HEK293 (cell line): ENCODE measurements around the gene CDHR5.

Source experiments
- CTCF ChIA-PET: fragments of 350-600 bp; formaldehyde crosslinking; extraction: SDS; loops from one replicate; lab custom pipeline; 2021; ENCODE audit warnings: antibody characterized with exemption; lab: Yijun Ruan, JAX
- POLR2A ChIA-PET: fragments of 300-600 bp; formaldehyde crosslinking; extraction: SDS; loops from one replicate; lab custom pipeline; 2020; ENCODE audit warnings: antibody characterized with exemption, inconsistent platforms; lab: Yijun Ruan, JAX
- H3K27ac ChIP-seq: fragments of 200-500 bp; sonication (Bioruptor generic); 2 replicates; pipeline ENCODE4 v1.5.1; 2014; ENCODE audit warnings: low read depth, low read length, control low read depth, inconsistent platforms; ENCODE audit errors: extremely low read depth
- H3K36me3 ChIP-seq, 2 experiments: fragments of 200-500 bp in 1 of 2; sonication (Bioruptor generic) in 1 of 2; 1 replicate in 1 of 2; 2 replicates in 1 of 2; pipeline ENCODE4 v1.5.1; 2014 to 2017; ENCODE audit warnings: inconsistent platforms in 2 of 2, low read length in 2 of 2; ENCODE audit not compliant: control insufficient read depth in 2 of 2, insufficient read depth in 1 of 2
- H3K4me1 ChIP-seq: fragments of 200-500 bp; sonication (Bioruptor generic); 2 replicates; pipeline ENCODE4 v1.5.1; 2014; ENCODE audit warnings: mild to moderate bottlenecking, low read length, inconsistent platforms; ENCODE audit not compliant: control insufficient read depth, insufficient read depth
- H3K4me3 ChIP-seq: 2 replicates; pipeline ENCODE4 v1.5.1; 2011; ENCODE audit warnings: low read depth, mild to moderate bottlenecking, control low read depth, low read length, moderate library complexity
- H3K9me3 ChIP-seq: fragments of 200-500 bp; sonication (Bioruptor generic); 2 replicates; pipeline ENCODE4 v1.5.1; 2014; ENCODE audit warnings: low read depth, low read length, inconsistent platforms; ENCODE audit not compliant: control insufficient read depth, insufficient read depth
- OSR2 ChIP-seq: fragments of 450-650 bp; formaldehyde crosslinking; IDR thresholded peaks from 2 replicates; pipeline ENCODE4 v1.5.1; 2016; ENCODE audit warnings: missing biosample characterization, missing genetic modification characterization
- RBAK ChIP-seq: fragments of 450-650 bp; formaldehyde crosslinking; IDR thresholded peaks from 2 replicates; pipeline ENCODE4 v1.5.1; 2016; ENCODE audit warnings: missing biosample characterization, missing genetic modification characterization
- TCF7L2 ChIP-seq: IDR thresholded peaks from 2 replicates; pipeline ENCODE4 v1.6.1; 2011; ENCODE audit warnings: low read depth, mild to moderate bottlenecking, inconsistent platforms, low read length, moderate library complexity, borderline replicate concordance
- YY1 ChIP-seq: fragments of 450-650 bp; formaldehyde crosslinking; IDR thresholded peaks from 2 replicates; pipeline ENCODE4 v1.5.1; 2018; ENCODE audit warnings: missing biosample characterization, missing genetic modification characterization
- ZNF112 ChIP-seq: fragments of 450-650 bp; formaldehyde crosslinking; IDR thresholded peaks from 2 replicates; pipeline ENCODE4 v1.5.0; 2017; ENCODE audit warnings: missing biosample characterization, missing genetic modification characterization
- ZNF350 ChIP-seq: fragments of 450-650 bp; formaldehyde crosslinking; IDR thresholded peaks from 2 replicates; pipeline ENCODE4 v1.5.0; 2017; ENCODE audit warnings: missing biosample characterization, mild to moderate bottlenecking, missing genetic modification characterization
- ZNF416 ChIP-seq: fragments of 450-650 bp; formaldehyde crosslinking; IDR thresholded peaks from 2 replicates; pipeline ENCODE4 v1.5.1; 2016; ENCODE audit warnings: missing biosample characterization, missing genetic modification characterization
- ZNF610 ChIP-seq: fragments of 450-650 bp; formaldehyde crosslinking; IDR thresholded peaks from 2 replicates; pipeline ENCODE4 v1.5.1; 2016; ENCODE audit warnings: missing biosample characterization, missing genetic modification characterization, borderline replicate concordance
- ZNF629 ChIP-seq: fragments of 450-650 bp; formaldehyde crosslinking; IDR thresholded peaks from 2 replicates; pipeline ENCODE4 v1.5.1; 2017; ENCODE audit warnings: missing biosample characterization, missing genetic modification characterization
- TF ChIP-seq, protein P1 (sequence below): fragments of 450-650 bp; formaldehyde crosslinking; IDR thresholded peaks from 2 replicates; pipeline ENCODE4 v1.5.1; 2016; ENCODE audit warnings: missing biosample characterization, missing genetic modification characterization, borderline replicate concordance
- TF ChIP-seq, protein P2 (sequence below): fragments of 450-650 bp; IDR thresholded peaks from 2 replicates; pipeline ENCODE4 v1.5.1; 2018; ENCODE audit warnings: missing biosample characterization, missing genetic modification characterization
- TF ChIP-seq, protein P3 (sequence below): fragments of 450-650 bp; formaldehyde crosslinking; IDR thresholded peaks from 2 replicates; pipeline ENCODE4 v1.5.1; 2016; ENCODE audit warnings: missing biosample characterization, missing genetic modification characterization
- TF ChIP-seq, protein P4 (sequence below): fragments of 450-650 bp; formaldehyde crosslinking; IDR thresholded peaks from 2 replicates; pipeline ENCODE4 v1.5.1; 2016; ENCODE audit warnings: missing biosample characterization, missing genetic modification characterization, low read depth
- TF ChIP-seq, protein P5 (sequence below): fragments of 450-650 bp; formaldehyde crosslinking; IDR thresholded peaks from 2 replicates; pipeline ENCODE4 v1.5.1; 2016; ENCODE audit warnings: missing biosample characterization, missing genetic modification characterization, borderline replicate concordance

Gene CDHR5

DNA sequence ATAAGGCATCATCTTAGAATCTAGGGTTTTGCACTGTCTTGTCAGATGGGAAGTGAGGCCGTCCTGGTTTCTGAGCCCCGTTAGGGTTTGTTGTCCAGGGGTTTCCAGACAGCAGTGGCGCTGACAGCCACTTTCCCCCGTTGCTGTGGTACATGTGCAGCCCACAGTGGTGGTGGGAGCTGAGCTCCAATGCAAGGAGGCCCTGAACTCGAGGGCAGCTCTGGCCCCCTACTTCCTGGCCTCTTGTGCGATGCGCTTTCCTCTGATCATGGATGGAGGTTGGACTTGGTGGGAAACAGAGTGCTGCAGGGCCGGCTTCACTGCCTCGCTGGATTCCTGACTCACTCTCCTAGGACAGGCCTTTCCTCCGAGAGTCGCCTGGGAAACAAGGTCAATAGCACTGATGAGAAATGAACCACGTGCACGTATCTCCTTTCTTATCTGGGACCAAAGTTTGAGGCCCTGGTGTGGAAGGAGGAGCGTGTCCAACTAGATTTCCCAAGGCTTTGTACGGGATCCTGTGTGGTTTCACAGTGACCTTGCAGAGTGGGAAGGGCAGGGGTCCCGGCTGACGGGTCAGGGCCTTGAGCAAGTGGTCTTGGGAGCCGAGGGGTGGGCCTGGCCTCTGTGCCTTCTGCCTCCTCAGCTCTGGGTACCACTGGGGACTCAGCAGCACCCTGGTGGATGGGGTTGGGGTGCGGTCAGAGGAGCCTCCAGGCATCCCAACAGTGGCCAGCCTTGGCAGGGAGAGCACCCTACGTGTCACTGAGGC lies 44.7 kb downstream of the CDHR5 start:
- peaks cover 3 to 56% of the 10 kb centered on the region in 2 experiments; a peak in 2 of 3 replicates for H3K36me3 ChIP-seq
- no peaks in the 10 kb centered on the region for H3K9me3 ChIP-seq
- peaks cover 5% of the 10 kb centered on the region for H3K4me1 ChIP-seq
- TF ChIP-seq ZNF629 (tag by site-specific recombination) = no peak
- no peak for TF ChIP-seq TCF7L2
- TF ChIP-seq ZNF416 (tag by site-specific recombination) = no peak
- no peak for TF ChIP-seq OSR2 (tag by site-specific recombination)
- TF ChIP-seq, protein P1, sequence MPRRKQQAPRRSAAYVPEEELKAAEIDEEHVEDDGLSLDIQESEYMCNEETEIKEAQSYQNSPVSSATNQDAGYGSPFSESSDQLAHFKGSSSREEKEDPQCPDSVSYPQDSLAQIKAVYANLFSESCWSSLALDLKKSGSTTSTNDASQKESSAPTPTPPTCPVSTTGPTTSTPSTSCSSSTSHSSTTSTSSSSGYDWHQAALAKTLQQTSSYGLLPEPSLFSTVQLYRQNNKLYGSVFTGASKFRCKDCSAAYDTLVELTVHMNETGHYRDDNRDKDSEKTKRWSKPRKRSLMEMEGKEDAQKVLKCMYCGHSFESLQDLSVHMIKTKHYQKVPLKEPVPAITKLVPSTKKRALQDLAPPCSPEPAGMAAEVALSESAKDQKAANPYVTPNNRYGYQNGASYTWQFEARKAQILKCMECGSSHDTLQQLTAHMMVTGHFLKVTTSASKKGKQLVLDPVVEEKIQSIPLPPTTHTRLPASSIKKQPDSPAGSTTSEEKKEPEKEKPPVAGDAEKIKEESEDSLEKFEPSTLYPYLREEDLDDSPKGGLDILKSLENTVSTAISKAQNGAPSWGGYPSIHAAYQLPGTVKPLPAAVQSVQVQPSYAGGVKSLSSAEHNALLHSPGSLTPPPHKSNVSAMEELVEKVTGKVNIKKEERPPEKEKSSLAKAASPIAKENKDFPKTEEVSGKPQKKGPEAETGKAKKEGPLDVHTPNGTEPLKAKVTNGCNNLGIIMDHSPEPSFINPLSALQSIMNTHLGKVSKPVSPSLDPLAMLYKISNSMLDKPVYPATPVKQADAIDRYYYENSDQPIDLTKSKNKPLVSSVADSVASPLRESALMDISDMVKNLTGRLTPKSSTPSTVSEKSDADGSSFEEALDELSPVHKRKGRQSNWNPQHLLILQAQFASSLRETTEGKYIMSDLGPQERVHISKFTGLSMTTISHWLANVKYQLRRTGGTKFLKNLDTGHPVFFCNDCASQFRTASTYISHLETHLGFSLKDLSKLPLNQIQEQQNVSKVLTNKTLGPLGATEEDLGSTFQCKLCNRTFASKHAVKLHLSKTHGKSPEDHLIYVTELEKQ (tag by site-specific recombination) = no peak
- no peak for TF ChIP-seq ZNF350 (tag by site-specific recombination)
- TF ChIP-seq ZNF610 (tag by site-specific recombination) = no peak
- TF ChIP-seq, protein P2, sequence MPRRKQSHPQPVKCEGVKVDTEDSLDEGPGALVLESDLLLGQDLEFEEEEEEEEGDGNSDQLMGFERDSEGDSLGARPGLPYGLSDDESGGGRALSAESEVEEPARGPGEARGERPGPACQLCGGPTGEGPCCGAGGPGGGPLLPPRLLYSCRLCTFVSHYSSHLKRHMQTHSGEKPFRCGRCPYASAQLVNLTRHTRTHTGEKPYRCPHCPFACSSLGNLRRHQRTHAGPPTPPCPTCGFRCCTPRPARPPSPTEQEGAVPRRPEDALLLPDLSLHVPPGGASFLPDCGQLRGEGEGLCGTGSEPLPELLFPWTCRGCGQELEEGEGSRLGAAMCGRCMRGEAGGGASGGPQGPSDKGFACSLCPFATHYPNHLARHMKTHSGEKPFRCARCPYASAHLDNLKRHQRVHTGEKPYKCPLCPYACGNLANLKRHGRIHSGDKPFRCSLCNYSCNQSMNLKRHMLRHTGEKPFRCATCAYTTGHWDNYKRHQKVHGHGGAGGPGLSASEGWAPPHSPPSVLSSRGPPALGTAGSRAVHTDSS = no peak
- TF ChIP-seq, protein P3, sequence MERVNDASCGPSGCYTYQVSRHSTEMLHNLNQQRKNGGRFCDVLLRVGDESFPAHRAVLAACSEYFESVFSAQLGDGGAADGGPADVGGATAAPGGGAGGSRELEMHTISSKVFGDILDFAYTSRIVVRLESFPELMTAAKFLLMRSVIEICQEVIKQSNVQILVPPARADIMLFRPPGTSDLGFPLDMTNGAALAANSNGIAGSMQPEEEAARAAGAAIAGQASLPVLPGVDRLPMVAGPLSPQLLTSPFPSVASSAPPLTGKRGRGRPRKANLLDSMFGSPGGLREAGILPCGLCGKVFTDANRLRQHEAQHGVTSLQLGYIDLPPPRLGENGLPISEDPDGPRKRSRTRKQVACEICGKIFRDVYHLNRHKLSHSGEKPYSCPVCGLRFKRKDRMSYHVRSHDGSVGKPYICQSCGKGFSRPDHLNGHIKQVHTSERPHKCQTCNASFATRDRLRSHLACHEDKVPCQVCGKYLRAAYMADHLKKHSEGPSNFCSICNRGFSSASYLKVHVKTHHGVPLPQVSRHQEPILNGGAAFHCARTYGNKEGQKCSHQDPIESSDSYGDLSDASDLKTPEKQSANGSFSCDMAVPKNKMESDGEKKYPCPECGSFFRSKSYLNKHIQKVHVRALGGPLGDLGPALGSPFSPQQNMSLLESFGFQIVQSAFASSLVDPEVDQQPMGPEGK (tag by site-specific recombination) = no peak
- TF ChIP-seq, protein P4, sequence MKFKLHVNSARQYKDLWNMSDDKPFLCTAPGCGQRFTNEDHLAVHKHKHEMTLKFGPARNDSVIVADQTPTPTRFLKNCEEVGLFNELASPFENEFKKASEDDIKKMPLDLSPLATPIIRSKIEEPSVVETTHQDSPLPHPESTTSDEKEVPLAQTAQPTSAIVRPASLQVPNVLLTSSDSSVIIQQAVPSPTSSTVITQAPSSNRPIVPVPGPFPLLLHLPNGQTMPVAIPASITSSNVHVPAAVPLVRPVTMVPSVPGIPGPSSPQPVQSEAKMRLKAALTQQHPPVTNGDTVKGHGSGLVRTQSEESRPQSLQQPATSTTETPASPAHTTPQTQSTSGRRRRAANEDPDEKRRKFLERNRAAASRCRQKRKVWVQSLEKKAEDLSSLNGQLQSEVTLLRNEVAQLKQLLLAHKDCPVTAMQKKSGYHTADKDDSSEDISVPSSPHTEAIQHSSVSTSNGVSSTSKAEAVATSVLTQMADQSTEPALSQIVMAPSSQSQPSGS (tag by site-specific recombination) = no peak
- TF ChIP-seq, protein P5, sequence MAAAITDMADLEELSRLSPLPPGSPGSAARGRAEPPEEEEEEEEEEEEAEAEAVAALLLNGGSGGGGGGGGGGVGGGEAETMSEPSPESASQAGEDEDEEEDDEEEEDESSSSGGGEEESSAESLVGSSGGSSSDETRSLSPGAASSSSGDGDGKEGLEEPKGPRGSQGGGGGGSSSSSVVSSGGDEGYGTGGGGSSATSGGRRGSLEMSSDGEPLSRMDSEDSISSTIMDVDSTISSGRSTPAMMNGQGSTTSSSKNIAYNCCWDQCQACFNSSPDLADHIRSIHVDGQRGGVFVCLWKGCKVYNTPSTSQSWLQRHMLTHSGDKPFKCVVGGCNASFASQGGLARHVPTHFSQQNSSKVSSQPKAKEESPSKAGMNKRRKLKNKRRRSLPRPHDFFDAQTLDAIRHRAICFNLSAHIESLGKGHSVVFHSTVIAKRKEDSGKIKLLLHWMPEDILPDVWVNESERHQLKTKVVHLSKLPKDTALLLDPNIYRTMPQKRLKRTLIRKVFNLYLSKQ (tag by site-specific recombination) = no peak
- TF ChIP-seq RBAK (tag by site-specific recombination) = no peak
- TF ChIP-seq ZNF112 (tag by site-specific recombination) = no peak
- no peak for TF ChIP-seq YY1 (tag by site-specific recombination)
- ChIA-PET POLR2A (no interaction called here), CTCF (interaction anchor here (1.1 kb wide), 1 partner anchor 25 kb away, joined by 3 read pairs; no protein-coding TSS in a partner anchor)
- H3K4me3 ChIP-seq = no peak overlapping the region
- no peak overlapping the region for H3K27ac ChIP-seq
